Colonic mucosa (tissue), 4 donors: ENCODE data around the gene MBD6. TPM values are rescaled to one million over a fixed set of nuclear protein-coding genes. Genes with fewer than 3 reads are reported as not detected.
A peak's percentile ranks its signal among the peaks of the same experiment; 100 is the strongest.
"Not testable (repeated sequence)": the region's sequence is repeated elsewhere in the genome, so short reads cannot be mapped to it uniquely, and the experiment has no call there.

Experiments
- DNase-seq: peaks from one replicate; pipeline ENCODE4 v3.0.0-alpha.2; 2020
- H3K27ac ChIP-seq: fragments of 200-600 bp; one replicate; pipeline ENCODE4 v1.8.0; 2021
- H3K27me3 ChIP-seq: fragments of 200-600 bp; one replicate; pipeline ENCODE4 v1.8.0; 2021
- H3K36me3 ChIP-seq: fragments of 200-600 bp; one replicate; pipeline ENCODE4 v1.8.0; 2021
- H3K4me1 ChIP-seq: fragments of 200-600 bp; one replicate; pipeline ENCODE4 v1.8.0; 2021; ENCODE audit warnings: mild to moderate bottlenecking
- H3K4me3 ChIP-seq: fragments of 200-600 bp; one replicate; pipeline ENCODE4 v1.8.0; 2021
- H3K9ac ChIP-seq, 2 donors: one replicate each; pipeline ENCODE4 v1.7.0; 2013; ENCODE audit warnings: control low read depth in 2 of 2, low read depth in 2 of 2, low read length in 2 of 2
- H3K9me3 ChIP-seq: fragments of 200-600 bp; one replicate; pipeline ENCODE4 v1.8.0; 2021
- intact Hi-C: fragments of 100-400 bp; cut with DNase I; formaldehyde crosslinking; loops from one replicate; pipeline ENCODE4 v1.14.1; 2022
- total RNA-seq, 2 donors: library from RNA; stranded (reverse); fragmentation: NEBNext Ultra II Directional in 1 of 2; extraction: Animal tissue kit (Norgen Biotek cat#: 25700) in 1 of 2; gene quantifications; one replicate each; pipeline ENCODE4 v1.2.1, GENCODE V29; 2021
- TF ChIP-seq, protein P1 (sequence below): fragments of 200-600 bp; IDR thresholded peaks from one replicate; pipeline ENCODE4 v1.8.0; 2022; ENCODE audit warnings: antibody characterized with exemption, mild to moderate bottlenecking
- donor health status: healthy.
- donor health status: DM: no; HTN: no; CAD: no.
- donor health status: DM: no; HTN: no; CAD: no.

Gene MBD6
- total RNA-seq, 2 donors from 2014 or later = 95.4 to 133 TPM

DNA sequence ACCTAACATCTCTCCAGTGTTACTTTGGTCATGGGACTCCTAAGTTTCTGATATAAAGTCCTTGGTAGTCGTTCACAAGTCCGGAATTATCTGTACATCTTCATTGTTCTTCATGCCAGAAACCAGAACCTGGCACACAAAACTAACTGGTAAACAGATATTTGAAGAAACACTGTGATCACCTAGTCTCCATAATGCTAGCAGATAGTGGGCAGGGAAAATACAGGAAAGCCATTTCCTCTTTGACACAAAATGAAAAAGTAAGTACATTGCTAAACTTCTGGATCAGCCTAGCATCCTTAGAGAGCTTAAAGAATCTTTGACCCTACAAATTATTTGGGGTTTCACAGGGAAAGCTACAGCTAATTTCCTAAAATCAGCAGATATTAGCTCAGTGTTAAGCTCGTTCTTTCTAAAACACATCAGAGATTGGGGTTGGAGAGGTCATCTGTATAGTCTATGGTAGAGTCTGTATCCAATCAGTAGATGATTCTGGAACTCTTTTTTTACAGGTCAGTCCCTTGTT lies 7.2 kb upstream of the MBD6 start:
- H3K27me3 ChIP-seq = no peaks in the 10 kb centered on the region
- H3K36me3 ChIP-seq = peaks cover 23% of the 10 kb centered on the region
- peaks cover 12% of the 10 kb centered on the region for H3K4me1 ChIP-seq

DNA sequence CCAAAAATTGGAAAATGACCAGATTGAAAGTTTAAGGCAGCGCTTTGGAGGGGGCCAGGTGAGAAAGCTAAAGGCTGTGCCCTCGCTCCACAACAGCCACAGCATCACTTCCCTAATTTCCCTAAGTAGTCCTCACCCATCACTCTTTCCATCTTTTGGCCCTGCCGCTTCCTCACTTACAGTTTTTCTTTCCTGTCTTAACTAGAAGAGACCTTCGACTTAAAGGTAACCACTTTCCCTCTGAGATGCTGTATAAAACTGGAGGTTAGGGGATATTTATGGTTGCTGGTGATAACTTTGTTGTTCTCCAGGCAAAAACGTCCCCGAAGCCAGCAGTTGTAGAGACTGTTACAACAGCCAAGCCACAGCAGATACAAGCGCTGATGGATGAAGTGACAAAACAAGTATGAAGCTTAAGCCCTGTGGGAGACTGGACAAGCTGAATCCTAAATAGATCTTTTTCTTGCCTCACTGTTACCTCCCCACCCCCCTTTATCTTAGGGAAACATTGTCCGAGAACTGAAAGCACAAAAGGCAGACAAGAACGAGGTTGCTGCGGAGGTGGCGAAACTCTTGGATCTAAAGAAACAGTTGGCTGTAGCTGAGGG lies 6.6 kb upstream of the MBD6 start:
- peaks cover 23% of the 10 kb centered on the region for H3K36me3 ChIP-seq
- H3K27ac ChIP-seq = no peak overlapping the region
- H3K4me1 ChIP-seq = peaks cover 12% of the 10 kb centered on the region
- no peak overlapping the region for H3K9ac ChIP-seq
- H3K4me3 ChIP-seq = no peak overlapping the region
- no peaks in the 10 kb centered on the region for H3K27me3 ChIP-seq
- no peaks in the 10 kb centered on the region for H3K9me3 ChIP-seq
- no peak for DNase-seq
- intact Hi-C loops = no loop called here
- TF ChIP-seq, protein P1, sequence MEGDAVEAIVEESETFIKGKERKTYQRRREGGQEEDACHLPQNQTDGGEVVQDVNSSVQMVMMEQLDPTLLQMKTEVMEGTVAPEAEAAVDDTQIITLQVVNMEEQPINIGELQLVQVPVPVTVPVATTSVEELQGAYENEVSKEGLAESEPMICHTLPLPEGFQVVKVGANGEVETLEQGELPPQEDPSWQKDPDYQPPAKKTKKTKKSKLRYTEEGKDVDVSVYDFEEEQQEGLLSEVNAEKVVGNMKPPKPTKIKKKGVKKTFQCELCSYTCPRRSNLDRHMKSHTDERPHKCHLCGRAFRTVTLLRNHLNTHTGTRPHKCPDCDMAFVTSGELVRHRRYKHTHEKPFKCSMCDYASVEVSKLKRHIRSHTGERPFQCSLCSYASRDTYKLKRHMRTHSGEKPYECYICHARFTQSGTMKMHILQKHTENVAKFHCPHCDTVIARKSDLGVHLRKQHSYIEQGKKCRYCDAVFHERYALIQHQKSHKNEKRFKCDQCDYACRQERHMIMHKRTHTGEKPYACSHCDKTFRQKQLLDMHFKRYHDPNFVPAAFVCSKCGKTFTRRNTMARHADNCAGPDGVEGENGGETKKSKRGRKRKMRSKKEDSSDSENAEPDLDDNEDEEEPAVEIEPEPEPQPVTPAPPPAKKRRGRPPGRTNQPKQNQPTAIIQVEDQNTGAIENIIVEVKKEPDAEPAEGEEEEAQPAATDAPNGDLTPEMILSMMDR = no peak

More for the DNA sequence above, 7.2 kb upstream of the MBD6 start:
- TF ChIP-seq, protein P1 = no peak
- H3K9me3 ChIP-seq = no peaks in the 10 kb centered on the region
- H3K9ac ChIP-seq = no peak overlapping the region
- intact Hi-C loops = no loop called here
- H3K4me3 ChIP-seq = no peak overlapping the region
- no peak overlapping the region for H3K27ac ChIP-seq
- no peak for DNase-seq

DNA sequence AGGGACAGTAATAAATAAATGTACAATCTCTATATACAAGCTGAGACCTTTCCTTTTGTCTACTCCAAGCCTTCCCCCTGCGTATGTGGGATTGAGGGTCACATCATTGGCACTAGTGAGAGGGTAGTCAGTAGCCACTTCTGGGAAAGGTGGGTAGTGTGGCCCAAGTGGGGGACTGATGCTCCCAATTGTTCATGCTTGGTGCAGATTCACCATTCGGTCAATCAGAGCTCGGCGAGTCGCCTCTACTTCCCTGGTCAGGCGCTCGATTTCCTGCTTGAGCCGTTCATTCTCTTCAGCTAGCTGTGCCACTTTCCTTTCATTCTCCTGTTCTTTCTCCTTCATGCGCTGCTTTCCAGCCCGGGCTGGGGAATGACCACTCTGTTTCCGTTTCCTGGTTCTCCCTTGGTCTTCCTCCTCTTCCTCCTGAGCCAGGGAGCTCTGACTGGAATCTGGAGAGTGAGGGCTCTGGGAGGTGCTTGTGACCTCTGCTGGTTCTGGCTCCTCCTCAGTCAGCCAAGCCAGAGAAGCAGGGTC lies 5.9 kb upstream of the MBD6 start:
- intact Hi-C loops = no loop called here
- peaks cover 23% of the 10 kb centered on the region for H3K36me3 ChIP-seq

DNA sequence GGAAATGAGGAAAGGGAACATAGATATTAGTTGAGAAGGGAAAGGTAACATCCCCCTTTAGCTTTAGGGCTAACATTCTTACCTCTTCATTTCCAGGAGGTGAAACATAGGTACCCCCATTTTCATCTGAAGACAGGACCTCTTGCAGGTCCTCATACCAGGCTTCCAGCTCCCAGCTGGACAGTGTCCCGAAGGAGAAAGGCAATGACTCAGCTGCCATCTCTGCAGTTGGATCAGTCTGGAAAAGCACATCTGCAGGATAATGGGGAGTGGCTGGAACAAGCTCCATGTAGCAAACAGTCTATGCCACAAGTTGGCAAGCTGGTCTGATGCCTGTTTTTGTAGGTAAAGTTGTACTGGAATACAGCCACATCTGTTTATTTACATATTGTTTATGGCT lies 5.4 kb upstream of the MBD6 start:
- peaks cover 23% of the 10 kb centered on the region for H3K36me3 ChIP-seq
- H3K9ac ChIP-seq = no peak overlapping the region
- H3K9me3 ChIP-seq = no peaks in the 10 kb centered on the region
- DNase-seq = no peak
- intact Hi-C loops = no loop called here
- H3K4me3 ChIP-seq = no peak overlapping the region
- no peaks in the 10 kb centered on the region for H3K27me3 ChIP-seq
- H3K4me1 ChIP-seq = peaks cover 19% of the 10 kb centered on the region
- TF ChIP-seq, protein P1 = no peak
- no peak overlapping the region for H3K27ac ChIP-seq

More for the DNA sequence above, 5.9 kb upstream of the MBD6 start:
- Histone ChIP-seq H3K4me1 (peaks cover 14% of the 10 kb centered on the region), H3K27ac (no peak overlapping the region), H3K4me3 (no peak overlapping the region), H3K9me3 (no peaks in the 10 kb centered on the region), H3K9ac (peak overlapping the region in 1 of 2 donors; percentile 19), H3K27me3 (no peaks in the 10 kb centered on the region)
- no peak for DNase-seq
- TF ChIP-seq, protein P1 = no peak

DNA sequence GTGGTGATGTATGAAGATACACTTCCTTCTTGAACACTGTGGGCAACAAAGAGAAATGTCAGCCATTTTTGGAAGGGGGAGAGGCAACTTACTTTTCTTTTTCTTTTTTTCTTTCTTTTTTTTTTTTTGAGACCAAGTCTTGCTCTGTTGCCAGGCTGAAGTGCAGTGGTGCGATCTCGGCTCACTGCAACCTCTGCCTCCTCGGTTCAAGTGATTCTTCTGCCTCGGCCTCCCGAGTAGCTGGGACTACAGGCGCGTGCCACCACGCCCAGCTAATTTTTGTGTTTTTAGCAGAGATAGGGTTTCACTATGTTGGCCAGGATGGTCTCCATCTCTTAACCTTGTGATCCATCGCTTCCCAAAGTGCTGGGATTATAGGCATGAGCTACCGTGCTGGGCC lies 4.9 kb upstream of the MBD6 start:
- peaks cover 23% of the 10 kb centered on the region for H3K36me3 ChIP-seq
- H3K4me3 ChIP-seq, intact Hi-C loops, DNase-seq, H3K9me3 ChIP-seq, H3K9ac ChIP-seq, H3K27me3 ChIP-seq, H3K27ac ChIP-seq: not testable (repeated sequence)
- H3K4me1 ChIP-seq = peaks cover 19% of the 10 kb centered on the region
